ENCODE data around the gene IRF8. TPM values are rescaled to one million over a fixed set of nuclear protein-coding genes. Genes with fewer than 3 reads are reported as not detected.
"Not testable (repeated sequence)": the region's sequence is repeated elsewhere in the genome, so short reads cannot be mapped to it uniquely, and the experiment has no call there.

IRF8 gene
- total RNA-seq, 3 donors from 2014 or later (not counting 1 experiment from before 2014, with no cell fraction given), result 101 to 167 (median 122) TPM

GRCh38 chr16:85903559-85903958 is 4.6 kb downstream of the IRF8 start:
- H3K36me3 Mint-ChIP-seq, result peaks cover 6% of the 10 kb centered on the region
- peaks cover 78 to 86% of the 10 kb centered on the region in 2 donors for H3K4me1 Mint-ChIP-seq
- no peaks in the 10 kb centered on the region for H3K9me3 ChIP-seq (ENCODE audit: control insufficient read depth, insufficient read depth, low read length)
- intact Hi-C loops (cut with micrococcal nuclease), result loop anchor here (1.0 to 5.0 kb wide), 2 partner anchors 13 to 81 kb away; no protein-coding TSS in a partner anchor
- H3K4me1 ChIP-seq (ENCODE audit: control insufficient read depth, insufficient read depth, low read length), result peaks cover 76% of the 10 kb centered on the region
- H3K27ac Mint-ChIP-seq, result peak overlapping the region; percentile 89 to 97
- H3K36me3 ChIP-seq (ENCODE audit: control insufficient read depth, insufficient read depth, low read length), result peaks cover 41% of the 10 kb centered on the region
- H3K27ac ChIP-seq (ENCODE audit: low read length), result peak overlapping the region; percentile 80
- 21% methylated on average over 6 of the region's 6 CpGs for WGBS (ENCODE audit: insufficient coverage)
- peak overlapping the region; percentile 96 for H3K4me3 Mint-ChIP-seq
- no peaks in the 10 kb centered on the region for H3K27me3 ChIP-seq (ENCODE audit: control insufficient read depth, insufficient read depth, low read length)
- DNase-seq (peak in 1 of 2 donors; percentile 26), ATAC-seq (peak; percentile 17 to 27 (median 23))
- no peaks in the 10 kb centered on the region for H3K9me3 Mint-ChIP-seq
- no peak for TF ChIP-seq CTCF (IDR thresholded peaks at IDR 0.05)
- no peaks in the 10 kb centered on the region for H3K27me3 Mint-ChIP-seq (ENCODE audit: low read depth in 2 of 2)
- peak overlapping the region; percentile 4 for H3K4me3 ChIP-seq (ENCODE audit: low read length)

GRCh38 chr16:85905110-85906095 is 6.4 kb downstream of the IRF8 start:
- Mint-ChIP-seq H3K27me3 (ENCODE audit: low read depth in 2 of 2) (no peaks in the 10 kb centered on the region), H3K27ac (peak overlapping the region in 1 of 2 donors; percentile 45), H3K9me3 (no peaks in the 10 kb centered on the region), H3K4me3 (peak overlapping the region; percentile 47), H3K4me1 (peaks cover 71 to 78% of the 10 kb centered on the region in 2 donors), H3K36me3 (peaks cover 11% of the 10 kb centered on the region)
- H3K27me3 ChIP-seq (ENCODE audit: control insufficient read depth, insufficient read depth, low read length), result no peaks in the 10 kb centered on the region
- intact Hi-C loops (cut with micrococcal nuclease), result no loop called here
- H3K4me3 ChIP-seq (ENCODE audit: low read length), result no peak overlapping the region
- ATAC-seq (no peak), DNase-seq (no peak)
- peaks cover 59% of the 10 kb centered on the region for H3K36me3 ChIP-seq (ENCODE audit: control insufficient read depth, insufficient read depth, low read length)
- H3K9me3 ChIP-seq (ENCODE audit: control insufficient read depth, insufficient read depth, low read length), result no peaks in the 10 kb centered on the region
- peaks cover 86% of the 10 kb centered on the region for H3K4me1 ChIP-seq (ENCODE audit: control insufficient read depth, insufficient read depth, low read length)
- no peak for TF ChIP-seq CTCF (IDR thresholded peaks at IDR 0.05)
- WGBS (ENCODE audit: insufficient coverage), result 89% methylated on average over 20 of the region's 20 CpGs
- H3K27ac ChIP-seq (ENCODE audit: low read length), result no peak overlapping the region

- no peak overlapping the region for H3K27ac ChIP-seq (ENCODE audit: low read length)
Observed at GRCh38 chr16:85906349-85906748, 7.4 kb downstream of the IRF8 start.

GRCh38 chr16:85907231-85907630 is 8.3 kb downstream of the IRF8 start:
- peaks cover 76% of the 10 kb centered on the region for H3K36me3 ChIP-seq (ENCODE audit: control insufficient read depth, insufficient read depth, low read length)
- H3K4me3 ChIP-seq (ENCODE audit: low read length); ATAC-seq; intact Hi-C loops (cut with micrococcal nuclease); H3K27ac ChIP-seq (ENCODE audit: low read length); H3K9me3 Mint-ChIP-seq; H3K27ac Mint-ChIP-seq; H3K27me3 Mint-ChIP-seq (ENCODE audit: low read depth in 2 of 2); H3K9me3 ChIP-seq (ENCODE audit: control insufficient read depth, insufficient read depth, low read length); DNase-seq; H3K27me3 ChIP-seq (ENCODE audit: control insufficient read depth, insufficient read depth, low read length): not testable (repeated sequence)
- peak overlapping the region; percentile 42 for H3K4me3 Mint-ChIP-seq
- WGBS (ENCODE audit: insufficient coverage), result 96% methylated on average over 9 of the region's 9 CpGs
- peaks cover 81% of the 10 kb centered on the region for H3K4me1 ChIP-seq (ENCODE audit: control insufficient read depth, insufficient read depth, low read length)
- peaks cover 15% of the 10 kb centered on the region for H3K36me3 Mint-ChIP-seq
- H3K4me1 Mint-ChIP-seq, result peaks cover 65 to 67% of the 10 kb centered on the region in 2 donors

More at GRCh38 chr16:85906349-85906748, 7.4 kb downstream of the IRF8 start:
- H3K4me1 ChIP-seq (ENCODE audit: control insufficient read depth, insufficient read depth, low read length), result peaks cover 84% of the 10 kb centered on the region
- intact Hi-C loops (cut with micrococcal nuclease), result no loop called here
- DNase-seq (no peak), ATAC-seq (no peak)
- H3K9me3 Mint-ChIP-seq, result no peaks in the 10 kb centered on the region
- no peak for TF ChIP-seq CTCF (IDR thresholded peaks at IDR 0.05)
- H3K27ac Mint-ChIP-seq, result peak overlapping the region; percentile 31 to 45
- WGBS (ENCODE audit: insufficient coverage), result 86% methylated on average over 13 of the region's 13 CpGs
- H3K27me3 Mint-ChIP-seq (ENCODE audit: low read depth in 2 of 2), result no peaks in the 10 kb centered on the region
- peaks cover 69% of the 10 kb centered on the region for H3K36me3 ChIP-seq (ENCODE audit: control insufficient read depth, insufficient read depth, low read length)
- H3K4me3 ChIP-seq (ENCODE audit: low read length), result no peak overlapping the region
- H3K9me3 ChIP-seq (ENCODE audit: control insufficient read depth, insufficient read depth, low read length), result no peaks in the 10 kb centered on the region
- peaks cover 11% of the 10 kb centered on the region for H3K36me3 Mint-ChIP-seq
- peak overlapping the region; percentile 11 for H3K4me3 Mint-ChIP-seq
- H3K4me1 Mint-ChIP-seq, result peaks cover 67 to 68% of the 10 kb centered on the region in 2 donors
- H3K27me3 ChIP-seq (ENCODE audit: control insufficient read depth, insufficient read depth, low read length), result no peaks in the 10 kb centered on the region

Data from natural killer cell (primary cell).